Measurements from ENCODE around the gene RABGAP1L.

RABGAP1L gene

GRCh38 chr1:174743654-174744561 is 584.6 kb downstream of the RABGAP1L start:
- no peak for ATAC-seq
- no peaks in the 10 kb centered on the region for H3K36me3 Mint-ChIP-seq
- H3K27me3 Mint-ChIP-seq = no peaks in the 10 kb centered on the region
- H3K4me1 Mint-ChIP-seq = peaks cover 38% of the 10 kb centered on the region
- H3K9me3 Mint-ChIP-seq = peaks cover 4% of the 10 kb centered on the region
- H3K27ac Mint-ChIP-seq = no peak overlapping the region
- H3K4me3 Mint-ChIP-seq = no peak overlapping the region

- peaks cover 30% of the 10 kb centered on the region for H3K4me1 Mint-ChIP-seq
- H3K9me3 Mint-ChIP-seq = peaks cover 4% of the 10 kb centered on the region
- no peaks in the 10 kb centered on the region for H3K27me3 Mint-ChIP-seq
- no peak for ATAC-seq
- no peak overlapping the region for H3K27ac Mint-ChIP-seq
- H3K36me3 Mint-ChIP-seq = no peaks in the 10 kb centered on the region
- no peak overlapping the region for H3K4me3 Mint-ChIP-seq
Observed at GRCh38 chr1:174744886-174745285, 585.6 kb downstream of the RABGAP1L start.

GRCh38 chr1:174746024-174746808 is 586.9 kb downstream of the RABGAP1L start:
- Mint-ChIP-seq H3K4me3 (no peak overlapping the region), H3K9me3 (peaks cover 4% of the 10 kb centered on the region), H3K27me3 (no peaks in the 10 kb centered on the region), H3K27ac (no peak overlapping the region), H3K4me1 (peaks cover 17% of the 10 kb centered on the region), H3K36me3 (no peaks in the 10 kb centered on the region)
- ATAC-seq = no peak

GRCh38 chr1:174747613-174748012 is 588.3 kb downstream of the RABGAP1L start:
- H3K4me3 Mint-ChIP-seq = no peak overlapping the region
- H3K36me3 Mint-ChIP-seq = peaks cover 6% of the 10 kb centered on the region
- H3K9me3 Mint-ChIP-seq = no peaks in the 10 kb centered on the region
- H3K4me1 Mint-ChIP-seq = peaks cover 6% of the 10 kb centered on the region
- H3K27ac Mint-ChIP-seq = no peak overlapping the region
- no peak for ATAC-seq
- no peaks in the 10 kb centered on the region for H3K27me3 Mint-ChIP-seq

GRCh38 chr1:174748586-174748985 is 589.3 kb downstream of the RABGAP1L start:
- Mint-ChIP-seq H3K27me3 (no peaks in the 10 kb centered on the region), H3K4me1 (no peaks in the 10 kb centered on the region), H3K36me3 (peaks cover 6% of the 10 kb centered on the region), H3K4me3 (no peak overlapping the region), H3K9me3 (no peaks in the 10 kb centered on the region), H3K27ac (no peak overlapping the region)
- no peak for ATAC-seq

GRCh38 chr1:174753131-174753530 is 593.8 kb downstream of the RABGAP1L start:
- Mint-ChIP-seq H3K4me3 (no peak overlapping the region), H3K27ac (no peak overlapping the region), H3K27me3 (no peaks in the 10 kb centered on the region), H3K36me3 (peaks cover 17% of the 10 kb centered on the region), H3K4me1 (no peaks in the 10 kb centered on the region), H3K9me3 (peaks cover 2% of the 10 kb centered on the region)
- ATAC-seq = no peak

GRCh38 chr1:174761335-174761734 is 602.0 kb downstream of the RABGAP1L start:
- Mint-ChIP-seq H3K27ac (no peak overlapping the region), H3K9me3 (peaks cover 4% of the 10 kb centered on the region), H3K27me3 (no peaks in the 10 kb centered on the region), H3K36me3 (peaks cover 36% of the 10 kb centered on the region), H3K4me1 (no peaks in the 10 kb centered on the region), H3K4me3 (no peak overlapping the region)
- no peak for ATAC-seq

- Mint-ChIP-seq H3K9me3 (peaks cover 4% of the 10 kb centered on the region), H3K4me1 (no peaks in the 10 kb centered on the region), H3K27me3 (no peaks in the 10 kb centered on the region), H3K4me3 (no peak overlapping the region), H3K27ac (no peak overlapping the region), H3K36me3 (peaks cover 29% of the 10 kb centered on the region)
- no peak for ATAC-seq
Observed at GRCh38 chr1:174761901-174762585, 602.7 kb downstream of the RABGAP1L start.

- no peak for ATAC-seq
- no peak overlapping the region for H3K27ac Mint-ChIP-seq
- H3K9me3 Mint-ChIP-seq = no peaks in the 10 kb centered on the region
- peaks cover 6% of the 10 kb centered on the region for H3K4me1 Mint-ChIP-seq
- peaks cover 21% of the 10 kb centered on the region for H3K36me3 Mint-ChIP-seq
- no peaks in the 10 kb centered on the region for H3K27me3 Mint-ChIP-seq
- no peak overlapping the region for H3K4me3 Mint-ChIP-seq
Observed at GRCh38 chr1:174764191-174764590, 604.9 kb downstream of the RABGAP1L start.

- Mint-ChIP-seq H3K4me3 (no peak overlapping the region), H3K4me1 (peaks cover 9% of the 10 kb centered on the region), H3K9me3 (no peaks in the 10 kb centered on the region), H3K27ac (peak overlapping the region; percentile 35), H3K27me3 (no peaks in the 10 kb centered on the region), H3K36me3 (peaks cover 12% of the 10 kb centered on the region)
- ATAC-seq = no peak
Observed at GRCh38 chr1:174766727-174767126, 607.4 kb downstream of the RABGAP1L start.

GRCh38 chr1:174768516-174768915 is 609.2 kb downstream of the RABGAP1L start:
- peak overlapping the region; percentile 59 for H3K27ac Mint-ChIP-seq
- H3K27me3 Mint-ChIP-seq = no peaks in the 10 kb centered on the region
- H3K9me3 Mint-ChIP-seq = no peaks in the 10 kb centered on the region
- ATAC-seq = no peak
- peaks cover 11% of the 10 kb centered on the region for H3K36me3 Mint-ChIP-seq
- H3K4me1 Mint-ChIP-seq = peaks cover 9% of the 10 kb centered on the region
- no peak overlapping the region for H3K4me3 Mint-ChIP-seq

GRCh38 chr1:174768949-174769348 is 609.6 kb downstream of the RABGAP1L start:
- Mint-ChIP-seq H3K4me1 (peaks cover 9% of the 10 kb centered on the region), H3K36me3 (peaks cover 11% of the 10 kb centered on the region), H3K27ac (peak overlapping the region; percentile 59), H3K4me3 (no peak overlapping the region), H3K9me3 (no peaks in the 10 kb centered on the region), H3K27me3 (no peaks in the 10 kb centered on the region)
- ATAC-seq = peak; percentile 51

- Mint-ChIP-seq H3K4me3 (no peak overlapping the region), H3K4me1 (peaks cover 9% of the 10 kb centered on the region), H3K36me3 (peaks cover 11% of the 10 kb centered on the region), H3K27ac (no peak overlapping the region), H3K27me3 (no peaks in the 10 kb centered on the region), H3K9me3 (no peaks in the 10 kb centered on the region)
- ATAC-seq = no peak
Observed at GRCh38 chr1:174769961-174770549, 610.7 kb downstream of the RABGAP1L start.

GRCh38 chr1:174775621-174776020 is 616.3 kb downstream of the RABGAP1L start:
- Mint-ChIP-seq H3K9me3 (no peaks in the 10 kb centered on the region), H3K27me3 (no peaks in the 10 kb centered on the region), H3K4me1 (no peaks in the 10 kb centered on the region), H3K4me3 (no peak overlapping the region), H3K36me3 (peaks cover 28% of the 10 kb centered on the region), H3K27ac (no peak overlapping the region)
- no peak for ATAC-seq

- ATAC-seq = no peak
- no peaks in the 10 kb centered on the region for H3K4me1 Mint-ChIP-seq
- H3K36me3 Mint-ChIP-seq = peaks cover 36% of the 10 kb centered on the region
- no peak overlapping the region for H3K27ac Mint-ChIP-seq
- H3K9me3 Mint-ChIP-seq = no peaks in the 10 kb centered on the region
- no peaks in the 10 kb centered on the region for H3K27me3 Mint-ChIP-seq
- no peak overlapping the region for H3K4me3 Mint-ChIP-seq
Observed at GRCh38 chr1:174777262-174777661, 617.9 kb downstream of the RABGAP1L start.

Measured in stimulated activated memory B cell treated with anti-CD40 and anti-IgM and Interleukin-4, amounts not matched to agents 10 μg/mL and 1 μg/mL and 100 μg/mL, for 72 hours (primary cell).